Activated B cell treated with CpG ODN at 0.5 μM for 24 hours (primary cell): Measurements from ENCODE around the gene R3HDM2. TPM values are rescaled to one million over a fixed set of nuclear protein-coding genes. Genes with fewer than 3 reads are reported as not detected.

Experiments used
- ATAC-seq: fragments of 200-7000 bp; cut with Tn5 transposase; one replicate; pipeline ENCODE4 v1.10.0; 2021; ENCODE audit warnings: low read depth, mild to moderate bottlenecking, moderate library complexity
- CTCF ChIA-PET: fragments of 350-600 bp; sonication (Branson Sonifier 250); formaldehyde crosslinking; loops from one replicate; lab custom pipeline; 2021; ENCODE audit warnings: antibody characterized with exemption; lab: Charles Lee
- POLR2A ChIA-PET: fragments of 350-600 bp; sonication (Branson Sonifier 250); formaldehyde crosslinking; loops from one replicate; lab custom pipeline; 2021; ENCODE audit warnings: antibody characterized with exemption; lab: Charles Lee
- DNase-seq: peaks from one replicate; pipeline ENCODE4 v3.0.0; 2022
- H3K27ac Mint-ChIP-seq: one replicate; pipeline ENCODE4 v1.8.0; 2020; ENCODE audit warnings: mixed read lengths
- H3K27me3 Mint-ChIP-seq: one replicate; pipeline ENCODE4 v1.8.0; 2021; ENCODE audit warnings: mixed read lengths
- H3K36me3 Mint-ChIP-seq: one replicate; pipeline ENCODE4 v1.8.0; 2021; ENCODE audit warnings: low read depth, mixed read lengths
- H3K4me1 Mint-ChIP-seq: one replicate; pipeline ENCODE4 v1.8.0; 2021; ENCODE audit warnings: mixed read lengths
- H3K4me3 Mint-ChIP-seq: one replicate; pipeline ENCODE4 v1.8.0; 2020; ENCODE audit warnings: mild to moderate bottlenecking, mixed read lengths
- H3K9me3 Mint-ChIP-seq: one replicate; pipeline ENCODE4 v1.8.0; 2020; ENCODE audit warnings: mixed read lengths
- intact Hi-C: fragments of 100-400 bp; cut with micrococcal nuclease; formaldehyde crosslinking; loops from one replicate; pipeline ENCODE4 v1.15.1; 2024
- total RNA-seq: library from RNA; stranded (reverse); gene quantifications from 2 replicates; pipeline ENCODE4 v1.2.3, GENCODE V29; 2022
- TF ChIP-seq, protein P1 (sequence below): fragments of 200-600 bp; IDR thresholded peaks from one replicate; pipeline ENCODE4 v1.8.0; 2022; ENCODE audit warnings: antibody characterized with exemption, mild to moderate bottlenecking

The R3HDM2 gene
- total RNA-seq, 1 donor from 2014 or later: 75.6 TPM

DNA sequence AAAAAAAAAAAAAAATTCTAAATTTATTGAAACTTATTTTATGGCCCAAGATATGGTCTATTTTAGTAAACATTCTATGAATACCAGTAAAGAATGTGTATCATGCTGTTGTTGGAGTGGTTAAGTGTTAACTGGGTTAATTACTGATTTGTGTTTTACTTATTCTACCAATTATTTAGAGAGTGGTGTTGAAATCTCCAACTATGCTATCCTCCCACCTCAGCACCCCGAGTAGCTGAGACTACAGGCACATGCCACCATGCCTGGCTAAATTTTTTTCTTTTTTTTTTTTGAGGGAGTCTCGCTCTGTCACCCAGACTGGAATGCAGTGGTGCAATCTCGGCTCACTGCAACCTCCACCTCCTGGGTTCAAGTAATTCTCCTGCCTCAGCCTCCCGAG, 72.2 kb downstream of the R3HDM2 start:
- TF ChIP-seq, protein P1, sequence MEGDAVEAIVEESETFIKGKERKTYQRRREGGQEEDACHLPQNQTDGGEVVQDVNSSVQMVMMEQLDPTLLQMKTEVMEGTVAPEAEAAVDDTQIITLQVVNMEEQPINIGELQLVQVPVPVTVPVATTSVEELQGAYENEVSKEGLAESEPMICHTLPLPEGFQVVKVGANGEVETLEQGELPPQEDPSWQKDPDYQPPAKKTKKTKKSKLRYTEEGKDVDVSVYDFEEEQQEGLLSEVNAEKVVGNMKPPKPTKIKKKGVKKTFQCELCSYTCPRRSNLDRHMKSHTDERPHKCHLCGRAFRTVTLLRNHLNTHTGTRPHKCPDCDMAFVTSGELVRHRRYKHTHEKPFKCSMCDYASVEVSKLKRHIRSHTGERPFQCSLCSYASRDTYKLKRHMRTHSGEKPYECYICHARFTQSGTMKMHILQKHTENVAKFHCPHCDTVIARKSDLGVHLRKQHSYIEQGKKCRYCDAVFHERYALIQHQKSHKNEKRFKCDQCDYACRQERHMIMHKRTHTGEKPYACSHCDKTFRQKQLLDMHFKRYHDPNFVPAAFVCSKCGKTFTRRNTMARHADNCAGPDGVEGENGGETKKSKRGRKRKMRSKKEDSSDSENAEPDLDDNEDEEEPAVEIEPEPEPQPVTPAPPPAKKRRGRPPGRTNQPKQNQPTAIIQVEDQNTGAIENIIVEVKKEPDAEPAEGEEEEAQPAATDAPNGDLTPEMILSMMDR: no peak
- ChIA-PET CTCF (no interaction called here), POLR2A (no interaction called here)
- intact Hi-C loops: no loop called here
- no peak overlapping the region for H3K27ac Mint-ChIP-seq
- DNase-seq (no peak), ATAC-seq (no peak)
- H3K27me3 Mint-ChIP-seq: no peaks in the 10 kb centered on the region
- no peak overlapping the region for H3K4me3 Mint-ChIP-seq
- no peaks in the 10 kb centered on the region for H3K9me3 Mint-ChIP-seq
- peaks cover 24% of the 10 kb centered on the region for H3K36me3 Mint-ChIP-seq
- no peaks in the 10 kb centered on the region for H3K4me1 Mint-ChIP-seq

DNA sequence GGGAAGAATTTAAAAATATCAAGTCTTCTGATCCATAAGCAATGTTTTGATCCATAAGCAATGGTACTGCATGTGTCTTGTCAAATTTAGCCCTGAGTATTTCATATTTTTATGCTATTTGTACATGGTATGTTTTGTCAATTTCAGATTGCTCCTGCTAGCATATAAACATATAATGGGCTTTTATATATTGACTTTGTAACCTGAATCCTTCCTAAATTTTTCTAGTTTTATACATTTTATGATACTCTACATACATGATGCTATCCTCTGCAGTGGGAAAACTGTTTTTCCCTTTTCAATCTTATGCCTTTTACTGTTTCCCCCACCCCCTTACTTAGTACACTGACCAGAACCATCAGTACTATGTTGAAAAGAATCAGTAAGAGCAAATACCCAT, 75.1 kb downstream of the R3HDM2 start:
- ChIA-PET POLR2A (no interaction called here), CTCF (no interaction called here)
- no peak for DNase-seq
- H3K4me1 Mint-ChIP-seq: no peaks in the 10 kb centered on the region
- no peak overlapping the region for H3K27ac Mint-ChIP-seq
- TF ChIP-seq, protein P1: no peak
- no peak overlapping the region for H3K4me3 Mint-ChIP-seq
- no peaks in the 10 kb centered on the region for H3K27me3 Mint-ChIP-seq
- H3K9me3 Mint-ChIP-seq: no peaks in the 10 kb centered on the region
- ATAC-seq: no peak
- peaks cover 22% of the 10 kb centered on the region for H3K36me3 Mint-ChIP-seq
- intact Hi-C loops: no loop called here

DNA sequence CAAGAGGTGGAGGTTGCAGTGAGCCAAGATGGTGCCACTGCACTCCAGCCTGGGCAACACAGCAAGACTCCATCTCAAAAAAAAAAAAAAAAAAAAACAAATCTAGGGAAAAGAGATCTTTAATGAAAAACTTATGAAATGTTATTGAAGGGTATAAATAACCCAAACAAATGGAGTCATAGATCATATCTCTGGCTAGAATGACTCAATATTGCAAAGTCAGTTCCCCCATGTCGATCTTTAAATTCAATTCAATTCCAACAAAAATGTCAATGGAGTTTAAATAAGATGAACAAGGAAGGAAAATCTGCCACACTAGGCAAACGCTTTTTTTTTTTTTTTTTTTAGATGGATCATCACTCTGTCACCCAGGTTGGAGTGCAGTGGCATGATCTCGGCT, 78.7 kb downstream of the R3HDM2 start:
- CTCF ChIA-PET: no interaction called here
- Mint-ChIP-seq H3K4me1 (no peaks in the 10 kb centered on the region), H3K9me3 (no peaks in the 10 kb centered on the region), H3K36me3 (peaks cover 26% of the 10 kb centered on the region), H3K27me3 (no peaks in the 10 kb centered on the region), H3K4me3 (no peak overlapping the region), H3K27ac (no peak overlapping the region)
- POLR2A ChIA-PET: no interaction called here
- TF ChIP-seq, protein P1: no peak
- DNase-seq (no peak), ATAC-seq (no peak)
- intact Hi-C loops: no loop called here

DNA sequence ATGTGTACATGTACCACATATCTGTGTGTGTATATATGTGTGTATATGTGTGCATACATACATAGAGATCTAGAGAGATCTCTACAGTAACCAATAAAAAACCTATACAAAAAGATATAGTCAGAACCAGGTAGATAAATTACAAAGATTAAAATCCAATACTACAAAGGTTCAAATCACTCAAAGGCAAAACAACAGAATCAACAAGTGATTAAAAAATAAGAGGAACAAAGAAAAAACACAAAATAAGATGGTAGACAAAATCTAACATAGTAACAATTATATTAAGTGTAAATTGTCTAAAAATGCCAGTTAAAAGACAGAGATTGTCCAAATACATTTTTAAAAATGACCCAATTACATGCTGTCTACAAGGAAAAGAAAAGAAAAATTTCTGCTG, 83.6 kb downstream of the R3HDM2 start:
- DNase-seq: no peak
- Mint-ChIP-seq H3K4me3 (no peak overlapping the region), H3K4me1 (peaks cover 3% of the 10 kb centered on the region), H3K36me3 (peaks cover 46% of the 10 kb centered on the region), H3K27ac (no peak overlapping the region), H3K27me3 (no peaks in the 10 kb centered on the region), H3K9me3 (no peaks in the 10 kb centered on the region)
- TF ChIP-seq, protein P1: no peak
- intact Hi-C loops: no loop called here
- CTCF ChIA-PET: no interaction called here
- ATAC-seq: no peak
- POLR2A ChIA-PET: no interaction called here

DNA sequence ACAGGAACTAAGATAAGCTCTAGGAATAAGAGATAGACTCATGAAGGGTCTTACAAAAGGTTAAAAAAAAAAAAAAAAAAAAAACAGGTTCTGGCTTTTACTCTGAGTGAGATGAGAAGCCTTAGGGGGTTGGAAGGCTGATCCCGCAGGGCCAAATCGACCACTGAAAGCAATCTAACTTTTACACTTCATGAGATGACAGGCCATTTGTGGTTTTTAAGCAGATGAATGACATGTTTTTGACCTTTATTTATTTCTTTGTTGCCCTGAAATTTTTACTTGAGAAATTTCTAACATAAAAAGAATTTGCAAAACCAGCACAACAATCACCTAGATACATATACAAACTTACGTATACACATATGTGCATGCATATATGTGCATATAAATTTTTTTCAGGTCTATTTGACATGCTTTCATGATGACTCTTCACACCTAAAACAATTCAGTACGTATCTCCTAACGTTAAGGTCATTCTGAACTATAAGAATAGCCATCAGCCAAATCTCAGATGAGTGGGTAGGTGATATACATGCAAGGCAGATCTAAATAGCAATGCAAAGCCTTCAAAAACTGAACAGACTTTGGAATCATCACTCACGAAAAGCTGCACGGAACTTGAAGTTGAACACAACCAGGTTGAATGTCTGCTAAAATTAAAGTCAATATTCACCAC, 87.0 kb downstream of the R3HDM2 start:
- H3K4me1 Mint-ChIP-seq: peaks cover 7% of the 10 kb centered on the region
- no peak for DNase-seq
- H3K27ac Mint-ChIP-seq: no peak overlapping the region
- H3K9me3 Mint-ChIP-seq: no peaks in the 10 kb centered on the region
- intact Hi-C loops: no loop called here
- no peak overlapping the region for H3K4me3 Mint-ChIP-seq
- H3K27me3 Mint-ChIP-seq: no peaks in the 10 kb centered on the region
- no peak for ATAC-seq
- ChIA-PET POLR2A (no interaction called here), CTCF (no interaction called here)
- TF ChIP-seq, protein P1: no peak
- H3K36me3 Mint-ChIP-seq: peaks cover 59% of the 10 kb centered on the region
